MM.1S (cell line): ENCODE results near the gene PIK3R4.

Experiments
- DNase-seq: peaks from one replicate; pipeline ENCODE4 v3.0.0-alpha.2; 2015
- H2AFZ ChIP-seq: fragments of 300-600 bp; sonication (generic); 2 replicates; pipeline ENCODE4 v1.6.0; 2016; ENCODE audit warnings: antibody characterized with exemption, low read length
- H3F3A ChIP-seq: fragments of 300-600 bp; sonication (generic); 2 replicates; pipeline ENCODE4 v1.6.1; 2016; ENCODE audit warnings: mild to moderate bottlenecking, antibody characterized with exemption, low read length, moderate library complexity, mixed read lengths; ENCODE audit not compliant: insufficient read depth
- H3K27ac ChIP-seq: fragments of 300-600 bp; sonication (generic); 2 replicates; pipeline ENCODE4 v1.5.1; 2016; ENCODE audit warnings: mild to moderate bottlenecking, low read length
- H3K27me3 ChIP-seq: fragments of 300-600 bp; sonication (generic); replicated peaks from 2 replicates; pipeline ENCODE4 v1.6.0; 2016; ENCODE audit warnings: low read length; ENCODE audit not compliant: insufficient read depth
- H3K36me3 ChIP-seq: fragments of 300-600 bp; sonication (generic); replicated peaks from 2 replicates; pipeline ENCODE4 v1.6.1; 2016; ENCODE audit warnings: mild to moderate bottlenecking, low read length, mixed read lengths; ENCODE audit not compliant: insufficient read depth
- H3K4me1 ChIP-seq: fragments of 300-600 bp; sonication (generic); 2 replicates; pipeline ENCODE4 v1.6.1; 2016; ENCODE audit warnings: low read length, mixed read lengths
- H3K4me2 ChIP-seq: fragments of 300-600 bp; sonication (generic); 2 replicates; pipeline ENCODE4 v1.6.0; 2016; ENCODE audit warnings: low read depth, low read length
- H3K4me3 ChIP-seq: fragments of 300-600 bp; sonication (generic); 2 replicates; pipeline ENCODE4 v1.5.1; 2016; ENCODE audit warnings: low read length, mixed read lengths
- H3K79me2 ChIP-seq: fragments of 300-600 bp; sonication (generic); 2 replicates; pipeline ENCODE4 v1.6.1; 2016; ENCODE audit warnings: mixed run types, low read length, mixed read lengths
- H3K9ac ChIP-seq: fragments of 300-600 bp; sonication (generic); 2 replicates; pipeline ENCODE4 v1.6.1; 2016; ENCODE audit warnings: low read length, mixed read lengths
- H3K9me2 ChIP-seq: fragments of 300-600 bp; sonication (generic); replicated peaks from 2 replicates; pipeline ENCODE4 v1.6.1; 2016; ENCODE audit warnings: mild to moderate bottlenecking, low read length, mixed read lengths; ENCODE audit not compliant: insufficient read depth
- H3K9me3 ChIP-seq: fragments of 300-600 bp; sonication (generic); replicated peaks from 2 replicates; pipeline ENCODE4 v1.6.1; 2016; ENCODE audit warnings: mild to moderate bottlenecking, low read length, mixed read lengths; ENCODE audit not compliant: insufficient read depth
- H4K20me1 ChIP-seq: fragments of 300-600 bp; sonication (generic); 2 replicates; pipeline ENCODE4 v1.6.1; 2016; ENCODE audit warnings: mild to moderate bottlenecking, low read length, moderate library complexity, mixed read lengths; ENCODE audit not compliant: insufficient read depth
- EZH2 ChIP-seq: fragments of 300-600 bp; sonication (generic); optimal IDR thresholded peaks from 2 replicates; pipeline ENCODE3; 2017; ENCODE audit warnings: low read depth, mild to moderate bottlenecking, antibody characterized with exemption, low read length, mixed read lengths
- EZH2phosphoT487 ChIP-seq: fragments of 300-600 bp; sonication (generic); IDR thresholded peaks from 2 replicates; pipeline ENCODE4 v1.6.1; 2018; ENCODE audit warnings: antibody characterized with exemption, low read length
- TF ChIP-seq, protein P1 (sequence below): fragments of 300-600 bp; sonication (generic); IDR thresholded peaks from 2 replicates; pipeline ENCODE4 v1.5.1; 2016; ENCODE audit warnings: antibody characterized with exemption, low read length, mixed read lengths

The PIK3R4 gene

DNA sequence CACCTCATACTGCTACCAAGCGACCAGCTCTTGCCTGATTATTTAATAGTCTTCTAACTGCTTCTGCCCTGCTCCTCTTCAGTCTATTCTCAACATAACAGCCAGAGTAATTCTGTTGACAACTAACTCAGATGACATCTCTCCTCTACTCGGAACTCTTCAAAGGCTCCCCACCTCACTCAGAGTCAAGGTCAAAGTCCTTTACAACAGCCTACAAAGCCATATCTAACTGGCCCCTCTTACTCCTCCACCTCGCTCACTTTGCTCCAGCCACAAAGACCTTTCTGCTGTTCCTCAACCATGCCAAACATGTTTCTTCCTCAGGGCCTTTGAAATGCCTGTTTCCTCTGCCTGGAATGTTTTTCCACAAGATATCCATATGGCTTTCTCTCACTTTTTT is 43.6 kb downstream of the PIK3R4 start:
- no peak overlapping the region for H3K4me3 ChIP-seq
- TF ChIP-seq EZH2 = no peak
- TF ChIP-seq, protein P1, sequence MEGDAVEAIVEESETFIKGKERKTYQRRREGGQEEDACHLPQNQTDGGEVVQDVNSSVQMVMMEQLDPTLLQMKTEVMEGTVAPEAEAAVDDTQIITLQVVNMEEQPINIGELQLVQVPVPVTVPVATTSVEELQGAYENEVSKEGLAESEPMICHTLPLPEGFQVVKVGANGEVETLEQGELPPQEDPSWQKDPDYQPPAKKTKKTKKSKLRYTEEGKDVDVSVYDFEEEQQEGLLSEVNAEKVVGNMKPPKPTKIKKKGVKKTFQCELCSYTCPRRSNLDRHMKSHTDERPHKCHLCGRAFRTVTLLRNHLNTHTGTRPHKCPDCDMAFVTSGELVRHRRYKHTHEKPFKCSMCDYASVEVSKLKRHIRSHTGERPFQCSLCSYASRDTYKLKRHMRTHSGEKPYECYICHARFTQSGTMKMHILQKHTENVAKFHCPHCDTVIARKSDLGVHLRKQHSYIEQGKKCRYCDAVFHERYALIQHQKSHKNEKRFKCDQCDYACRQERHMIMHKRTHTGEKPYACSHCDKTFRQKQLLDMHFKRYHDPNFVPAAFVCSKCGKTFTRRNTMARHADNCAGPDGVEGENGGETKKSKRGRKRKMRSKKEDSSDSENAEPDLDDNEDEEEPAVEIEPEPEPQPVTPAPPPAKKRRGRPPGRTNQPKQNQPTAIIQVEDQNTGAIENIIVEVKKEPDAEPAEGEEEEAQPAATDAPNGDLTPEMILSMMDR = no peak
- TF ChIP-seq EZH2phosphoT487 = no peak
- no peaks in the 10 kb centered on the region for H3K9me3 ChIP-seq
- no peaks in the 10 kb centered on the region for H3K9me2 ChIP-seq
- no peaks in the 10 kb centered on the region for H3K79me2 ChIP-seq
- H3K27ac ChIP-seq = no peak overlapping the region
- no peaks in the 10 kb centered on the region for H3F3A ChIP-seq
- no peaks in the 10 kb centered on the region for H3K4me1 ChIP-seq
- no peaks in the 10 kb centered on the region for H4K20me1 ChIP-seq
- H3K9ac ChIP-seq = no peak overlapping the region
- no peaks in the 10 kb centered on the region for H3K27me3 ChIP-seq
- no peak overlapping the region for H2AFZ ChIP-seq
- no peak for DNase-seq
- H3K36me3 ChIP-seq = no peaks in the 10 kb centered on the region
- no peak overlapping the region for H3K4me2 ChIP-seq

DNA sequence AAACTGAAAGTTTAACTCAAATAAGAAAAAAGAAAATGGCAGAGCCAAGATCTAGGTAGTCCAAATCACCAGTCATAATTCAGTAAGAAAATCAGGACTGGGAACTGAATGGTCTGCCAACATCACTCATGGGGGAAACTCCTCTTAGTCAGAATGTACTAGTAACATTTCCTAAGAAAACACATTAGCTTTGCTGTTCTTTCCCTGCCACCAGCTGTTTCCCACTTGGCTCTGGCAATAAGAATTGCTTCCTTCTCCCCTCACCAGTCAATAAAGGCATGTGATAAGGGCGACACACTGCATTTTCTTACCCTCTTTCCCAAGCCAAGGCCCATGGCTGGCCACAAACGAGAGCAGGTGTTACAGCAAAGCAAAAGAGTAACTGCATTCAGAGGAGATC is 46.1 kb downstream of the PIK3R4 start:
- H3K9me3 ChIP-seq = no peaks in the 10 kb centered on the region
- no peak overlapping the region for H3K27ac ChIP-seq
- no peaks in the 10 kb centered on the region for H3K9me2 ChIP-seq
- H3K36me3 ChIP-seq = no peaks in the 10 kb centered on the region
- H3K79me2 ChIP-seq = no peaks in the 10 kb centered on the region
- no peaks in the 10 kb centered on the region for H3F3A ChIP-seq
- H2AFZ ChIP-seq = no peak overlapping the region
- H3K27me3 ChIP-seq = no peaks in the 10 kb centered on the region
- DNase-seq = no peak
- no peak for TF ChIP-seq EZH2
- no peak for TF ChIP-seq EZH2phosphoT487
- TF ChIP-seq, protein P1 = no peak
- no peaks in the 10 kb centered on the region for H3K4me1 ChIP-seq
- no peak overlapping the region for H3K4me3 ChIP-seq
- H3K9ac ChIP-seq = no peak overlapping the region
- no peaks in the 10 kb centered on the region for H4K20me1 ChIP-seq
- H3K4me2 ChIP-seq = no peak overlapping the region

DNA sequence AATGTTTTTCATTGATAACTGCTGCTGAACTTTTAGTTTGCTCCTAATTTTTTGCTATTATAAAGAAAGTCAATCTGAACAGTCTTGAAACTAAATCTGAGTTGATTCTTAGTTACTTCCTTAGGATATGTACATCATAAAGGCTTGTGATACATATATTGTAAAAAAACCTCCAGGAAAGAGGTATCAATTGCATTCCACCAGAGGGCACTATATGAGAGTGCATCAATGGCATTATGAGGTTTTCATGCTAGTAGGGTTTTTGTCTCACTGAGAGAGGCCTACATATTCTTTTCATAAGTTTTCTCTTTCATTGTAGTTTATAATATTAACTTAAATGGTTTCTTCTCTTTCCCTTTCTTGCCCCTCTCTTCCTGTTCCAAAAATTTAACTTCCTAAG is 46.9 kb downstream of the PIK3R4 start:
- Histone ChIP-seq H2AFZ (no peak overlapping the region), H3K27ac (no peak overlapping the region), H3F3A (no peaks in the 10 kb centered on the region), H3K4me1 (no peaks in the 10 kb centered on the region), H3K79me2 (no peaks in the 10 kb centered on the region), H3K9ac (no peak overlapping the region), H3K9me3 (no peaks in the 10 kb centered on the region), H3K27me3 (no peaks in the 10 kb centered on the region), H3K9me2 (no peaks in the 10 kb centered on the region), H3K4me3 (no peak overlapping the region), H4K20me1 (no peaks in the 10 kb centered on the region), H3K4me2 (no peak overlapping the region), H3K36me3 (no peaks in the 10 kb centered on the region)
- TF ChIP-seq, protein P1 = peak; percentile 54
- no peak for TF ChIP-seq EZH2phosphoT487
- peak; percentile 39 for DNase-seq

DNA sequence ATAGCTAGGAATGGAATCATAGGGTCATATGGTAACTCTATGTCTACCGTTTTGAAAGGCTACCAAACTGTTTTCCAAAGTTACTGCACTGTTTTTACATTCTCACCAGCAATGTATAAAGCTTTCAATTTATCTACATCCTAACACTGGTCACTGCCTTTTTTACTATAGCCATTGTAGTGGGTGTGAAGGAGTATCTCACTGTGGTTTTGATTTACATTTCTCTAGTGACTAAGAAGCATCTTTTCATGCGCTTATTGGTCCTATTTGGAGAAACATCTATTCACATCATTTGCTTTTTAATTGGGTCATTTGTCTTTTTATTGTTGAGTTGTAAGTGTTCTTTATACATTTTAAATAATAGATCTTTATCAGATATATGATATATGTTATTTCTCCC is 53.3 kb downstream of the PIK3R4 start:
- Histone ChIP-seq H4K20me1 (no peaks in the 10 kb centered on the region), H3K27ac (no peak overlapping the region), H3K36me3 (0 out of 2 replicates have a peak, but pooled peaks cover 3% of the 10 kb centered on the region), H3F3A (no peaks in the 10 kb centered on the region), H3K9ac (no peak overlapping the region), H3K79me2 (no peaks in the 10 kb centered on the region), H3K9me2 (no peaks in the 10 kb centered on the region), H3K27me3 (no peaks in the 10 kb centered on the region), H3K9me3 (no peaks in the 10 kb centered on the region), H3K4me1 (no peaks in the 10 kb centered on the region), H3K4me3 (no peak overlapping the region), H2AFZ (no peak overlapping the region), H3K4me2 (no peak overlapping the region)
- TF ChIP-seq EZH2phosphoT487 (no peak), EZH2 (no peak)
- TF ChIP-seq, protein P1 = no peak
- no peak for DNase-seq
